Measurements from ENCODE around the gene NHP2.
"Not testable (repeated sequence)": the region's sequence is repeated elsewhere in the genome, so short reads cannot be mapped to it uniquely, and the experiment has no call there.

Gene NHP2

DNA sequence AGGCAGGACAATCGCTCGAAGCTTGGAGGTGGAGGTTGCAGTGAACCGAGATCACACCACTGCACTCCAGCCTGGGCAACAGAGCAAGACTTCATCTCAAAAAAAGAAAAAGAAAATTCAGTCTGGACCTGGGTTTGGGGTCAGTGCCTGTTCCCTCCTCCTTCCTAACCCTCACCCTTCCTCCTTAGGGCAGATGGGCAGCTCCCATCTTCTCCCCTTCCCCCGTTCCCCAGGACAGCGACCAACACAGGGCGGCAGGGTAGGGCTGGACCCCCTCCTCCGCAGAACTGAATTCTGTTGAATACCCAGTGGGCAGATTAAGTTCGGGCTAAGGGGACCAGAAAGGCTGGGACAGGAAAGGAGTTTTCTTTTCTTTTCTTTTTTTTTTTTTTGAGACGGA is 24.4 kb downstream of the NHP2 start:
- no peak for DNase-seq

DNA sequence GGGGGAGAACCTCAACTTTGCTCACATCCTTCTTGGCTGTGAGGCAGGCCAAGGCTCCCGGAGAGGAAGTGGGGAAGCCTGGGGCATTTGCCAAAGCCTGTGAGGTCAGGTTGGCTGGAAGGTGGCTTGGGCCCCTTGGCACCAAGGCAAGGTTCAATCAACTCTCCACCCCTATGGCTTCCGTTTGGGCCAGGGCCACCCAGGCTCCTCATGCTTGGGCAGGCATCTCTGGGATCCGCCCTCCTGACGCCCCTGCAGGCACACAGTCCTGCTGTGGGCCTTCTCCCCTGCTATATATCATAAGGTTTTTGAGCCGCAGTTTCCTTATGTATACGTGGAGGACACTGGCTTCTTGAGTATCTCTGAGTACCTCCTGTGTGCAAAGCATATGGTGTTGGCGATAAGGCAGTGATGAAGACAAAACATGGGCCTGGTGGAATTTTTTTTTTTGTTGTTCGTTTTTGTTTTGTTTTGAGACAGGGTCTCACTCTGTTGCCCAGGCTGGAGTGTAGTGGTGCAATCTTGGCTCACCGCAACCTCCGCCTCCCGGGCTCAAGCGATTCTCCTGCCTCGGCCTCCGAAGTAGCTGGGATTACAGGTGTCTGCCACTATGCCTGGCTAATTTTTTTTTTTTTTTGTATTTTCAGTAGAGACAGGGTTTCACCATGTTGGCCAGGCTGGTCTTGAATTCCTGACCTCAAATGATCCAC is 26.2 kb downstream of the NHP2 start:
- not testable (repeated sequence) for DNase-seq

DNA sequence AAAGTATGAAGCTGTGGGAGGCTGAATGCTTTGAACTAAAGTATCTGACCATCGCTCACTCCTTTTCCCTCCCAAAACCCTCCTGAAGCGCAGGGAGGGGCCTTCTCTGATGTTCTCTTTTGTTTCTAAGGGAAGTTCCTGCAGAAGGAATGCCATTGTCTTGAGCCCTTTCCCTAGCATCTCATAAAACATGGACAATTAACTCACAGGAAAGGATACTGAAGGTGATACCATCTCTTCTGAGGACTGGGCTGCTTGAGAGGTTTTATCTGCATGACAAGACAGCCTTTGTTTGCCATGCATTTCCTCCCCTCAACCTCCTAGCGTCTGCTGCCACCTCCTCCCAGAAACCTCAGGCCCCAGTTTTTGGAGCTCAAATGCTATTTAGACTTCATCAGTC is 27.1 kb downstream of the NHP2 start:
- no peak for DNase-seq

DNA sequence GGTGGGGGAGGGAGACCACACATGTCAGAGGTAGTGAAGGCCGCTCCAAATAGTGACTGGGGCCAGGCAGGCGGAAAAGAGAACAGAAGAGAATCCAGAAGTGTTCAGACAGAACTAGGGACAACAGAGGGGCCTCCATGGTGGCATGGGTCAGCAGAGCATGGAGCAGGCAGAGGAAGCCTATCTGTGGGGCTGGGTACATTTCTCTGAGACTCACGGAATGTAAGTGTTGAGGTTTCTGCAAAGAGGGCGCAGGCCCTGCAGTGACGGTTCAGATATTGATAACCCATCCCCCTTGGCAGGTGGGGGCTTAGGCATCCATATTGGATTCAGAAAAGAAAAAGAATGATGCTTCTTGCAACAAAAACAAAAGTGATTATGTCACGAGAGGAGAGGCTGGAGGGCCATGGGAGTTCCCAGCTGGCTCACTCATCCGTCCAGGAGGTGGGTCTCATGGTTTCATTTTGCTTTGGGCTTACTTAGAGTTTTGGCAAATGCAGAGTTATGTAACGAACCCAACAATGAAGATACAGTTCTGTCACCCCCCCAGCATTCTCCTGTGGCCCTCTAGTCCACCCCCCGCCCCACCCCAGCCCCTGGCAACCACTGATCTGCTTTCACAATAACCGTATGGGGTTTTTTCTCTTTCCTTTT is 28.3 kb downstream of the NHP2 start:
- no peak for DNase-seq

DNA sequence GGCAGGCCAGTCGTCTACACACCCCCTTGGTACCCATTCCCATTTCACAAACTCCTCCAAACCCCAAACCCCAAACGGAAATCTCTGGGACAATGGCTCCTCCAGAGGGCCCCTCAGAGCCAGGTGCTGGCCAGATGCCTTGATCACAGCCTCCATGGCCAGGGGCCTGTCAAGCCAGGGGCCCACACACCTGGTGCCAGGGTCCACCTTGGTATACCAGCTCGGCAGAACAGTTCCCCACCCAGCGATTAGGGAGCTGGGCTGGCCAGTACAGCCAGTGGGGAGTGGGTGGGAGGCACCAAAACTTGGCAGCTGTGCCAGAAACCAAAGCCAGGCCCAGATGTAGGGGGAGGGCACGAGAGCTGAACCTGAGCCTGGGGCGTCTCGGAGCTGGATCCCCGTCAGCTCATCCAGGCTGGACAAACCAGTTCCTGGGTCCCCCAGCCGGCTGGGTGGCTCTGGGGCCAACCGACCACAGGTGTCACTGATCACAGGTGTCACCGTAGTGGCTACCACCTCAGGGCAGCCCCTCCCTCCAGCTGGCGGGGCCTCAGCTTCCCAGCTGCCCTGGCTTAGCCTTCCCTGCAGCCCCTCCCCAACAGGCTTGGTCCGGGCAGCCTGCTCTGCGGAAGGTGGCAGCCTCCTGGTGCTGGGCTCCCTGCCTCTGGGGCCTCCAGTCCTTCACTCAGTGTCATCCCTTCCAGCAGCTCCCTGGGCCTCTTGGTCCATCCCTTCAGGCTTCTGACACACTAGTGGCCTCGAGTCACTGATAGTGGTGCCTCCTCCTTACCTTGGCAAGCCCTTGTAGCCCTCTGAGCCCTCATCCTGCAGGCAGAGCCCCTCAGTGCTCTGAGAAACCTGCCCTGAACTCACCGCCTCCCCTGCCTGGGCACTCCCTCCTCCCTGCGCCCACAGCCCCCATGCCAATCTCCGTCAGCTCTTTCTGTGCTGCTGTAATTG is 29.4 kb downstream of the NHP2 start:
- DNase-seq: no peak

DNA sequence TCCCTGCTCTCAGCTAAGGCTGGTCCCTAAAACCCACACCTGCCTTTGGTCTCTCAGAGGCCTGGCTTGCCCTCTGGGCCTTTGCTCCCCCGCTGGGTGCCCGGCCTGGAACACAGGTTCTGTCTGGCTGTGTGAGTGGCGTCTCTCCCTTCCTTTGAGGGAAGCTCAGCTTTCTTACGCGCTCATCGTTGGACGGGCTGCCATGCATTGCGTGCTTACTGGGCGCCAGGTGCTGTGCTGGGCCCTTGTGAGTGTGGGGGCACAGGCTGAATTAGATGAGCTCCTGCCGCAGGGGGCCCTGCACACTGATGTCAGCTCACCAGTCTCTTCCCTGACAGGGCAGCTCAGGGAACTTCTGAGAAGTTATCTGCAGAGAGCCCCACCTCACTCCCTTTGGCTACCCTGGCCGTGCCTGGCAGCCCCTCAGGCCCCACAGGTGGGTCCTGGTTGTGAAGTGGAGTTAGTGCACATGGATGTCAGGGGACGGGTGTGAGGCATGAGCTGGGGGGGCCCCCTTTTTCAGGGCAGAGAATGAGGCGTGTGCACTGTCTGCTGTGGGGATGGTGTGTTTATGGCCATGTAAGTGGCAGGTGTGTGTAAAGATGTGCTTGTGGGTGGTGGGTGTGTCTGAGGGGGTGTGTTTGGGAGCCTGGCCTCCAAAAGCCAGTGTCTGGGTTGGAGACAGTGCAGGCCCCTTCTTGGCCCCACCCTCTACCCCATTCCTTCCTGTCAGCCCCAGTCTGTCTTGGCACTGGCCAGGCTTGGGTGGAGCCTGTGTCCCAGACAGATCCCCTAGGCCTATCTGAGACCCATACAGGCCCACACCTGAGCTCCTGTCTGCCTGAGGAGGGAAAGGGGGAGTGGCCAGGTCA is 30.4 kb downstream of the NHP2 start:
- DNase-seq: no peak

DNA sequence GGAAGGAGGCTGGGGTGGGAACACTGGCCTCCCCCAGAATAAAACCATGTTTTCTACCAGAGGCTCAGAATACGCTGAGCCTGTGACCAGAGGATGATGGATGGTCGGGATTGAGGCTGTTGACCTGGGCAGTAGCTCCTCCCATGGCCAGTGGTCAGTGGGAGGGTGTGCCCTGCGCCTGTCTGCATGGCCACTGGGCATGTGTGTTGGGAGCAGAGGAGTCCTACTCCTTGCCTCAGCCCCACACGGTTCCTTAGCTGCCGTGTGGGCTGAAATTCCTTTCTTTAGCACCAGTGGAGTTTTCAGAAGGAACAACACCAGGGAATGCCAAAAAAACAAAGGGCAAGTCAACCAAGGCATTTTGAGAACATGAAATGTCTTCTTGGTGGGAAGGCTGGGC is 31.3 kb downstream of the NHP2 start:
- no peak for DNase-seq

DNA sequence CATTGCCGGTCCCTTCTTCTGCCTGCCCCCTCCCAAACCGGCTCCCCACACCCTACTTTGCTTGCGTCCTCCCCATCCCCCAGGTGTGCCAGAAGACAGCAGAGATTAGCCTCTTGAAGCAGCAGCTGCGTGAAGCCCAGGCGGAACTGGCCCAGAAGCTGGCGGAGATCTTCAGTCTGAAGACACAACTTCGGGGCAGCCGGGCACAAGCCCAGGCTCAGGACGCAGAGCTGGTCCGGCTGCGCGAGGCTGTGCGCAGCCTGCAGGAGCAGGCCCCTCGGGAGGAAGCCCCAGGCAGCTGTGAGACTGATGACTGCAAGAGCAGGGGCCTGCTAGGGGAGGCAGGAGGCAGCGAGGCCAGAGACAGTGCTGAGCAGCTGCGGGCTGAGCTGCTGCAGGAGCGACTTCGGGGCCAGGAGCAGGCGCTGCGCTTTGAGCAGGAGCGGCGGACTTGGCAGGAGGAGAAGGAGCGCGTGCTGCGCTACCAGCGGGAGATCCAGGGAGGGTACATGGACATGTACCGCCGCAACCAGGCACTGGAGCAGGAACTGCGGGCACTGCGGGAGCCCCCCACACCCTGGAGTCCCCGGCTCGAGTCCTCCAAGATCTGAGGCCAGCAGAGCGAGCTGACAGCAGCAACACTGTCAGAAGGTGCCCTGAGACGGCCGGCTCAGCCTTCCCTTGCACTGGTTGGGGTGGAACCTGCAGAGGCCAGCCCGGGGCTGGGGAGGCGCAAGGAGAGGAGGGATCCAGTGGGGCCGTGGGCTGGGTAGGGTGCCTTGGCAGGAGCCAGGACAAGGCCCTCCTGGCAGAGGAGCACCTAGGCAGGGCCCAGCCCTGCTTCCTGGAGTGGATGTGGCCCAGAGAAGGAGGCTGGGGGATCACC is 32.1 kb downstream of the NHP2 start:
- DNase-seq: no peak

DNA sequence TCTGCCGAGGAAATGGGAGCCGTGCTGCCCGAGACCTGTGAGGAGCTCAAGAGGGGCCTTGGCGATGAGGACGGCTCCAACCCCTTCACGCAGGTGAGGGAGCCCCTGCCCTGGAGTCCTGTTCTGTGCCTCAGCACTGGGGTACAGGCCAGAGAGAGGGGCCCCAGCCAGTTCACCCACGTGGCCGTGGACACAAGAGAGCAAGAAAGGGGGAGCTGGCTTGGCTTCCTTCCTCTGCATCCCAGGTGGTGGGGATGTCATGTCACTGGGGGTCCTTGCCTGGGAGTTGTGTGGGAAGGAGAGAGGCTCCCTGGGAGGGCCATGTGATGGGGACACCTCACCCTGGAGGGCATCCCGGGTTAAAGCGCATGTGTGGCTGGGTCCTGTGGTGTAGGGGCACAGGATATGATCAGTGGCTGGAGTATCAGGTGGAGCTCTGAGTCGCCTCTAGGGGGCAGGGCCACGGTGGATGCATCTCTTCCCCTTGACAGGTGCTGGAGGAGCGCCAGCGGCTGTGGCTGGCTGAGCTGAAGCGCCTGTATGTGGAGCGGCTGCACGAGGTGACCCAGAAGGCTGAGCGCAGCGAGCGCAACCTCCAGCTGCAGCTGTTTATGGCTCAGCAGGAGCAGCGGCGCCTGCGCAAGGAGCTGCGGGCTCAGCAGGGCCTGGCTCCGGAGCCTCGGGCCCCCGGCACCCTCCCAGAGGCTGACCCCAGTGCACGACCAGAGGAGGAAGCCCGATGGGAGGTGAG is 32.9 kb downstream of the NHP2 start:
- peak; percentile 88 for DNase-seq

DNA sequence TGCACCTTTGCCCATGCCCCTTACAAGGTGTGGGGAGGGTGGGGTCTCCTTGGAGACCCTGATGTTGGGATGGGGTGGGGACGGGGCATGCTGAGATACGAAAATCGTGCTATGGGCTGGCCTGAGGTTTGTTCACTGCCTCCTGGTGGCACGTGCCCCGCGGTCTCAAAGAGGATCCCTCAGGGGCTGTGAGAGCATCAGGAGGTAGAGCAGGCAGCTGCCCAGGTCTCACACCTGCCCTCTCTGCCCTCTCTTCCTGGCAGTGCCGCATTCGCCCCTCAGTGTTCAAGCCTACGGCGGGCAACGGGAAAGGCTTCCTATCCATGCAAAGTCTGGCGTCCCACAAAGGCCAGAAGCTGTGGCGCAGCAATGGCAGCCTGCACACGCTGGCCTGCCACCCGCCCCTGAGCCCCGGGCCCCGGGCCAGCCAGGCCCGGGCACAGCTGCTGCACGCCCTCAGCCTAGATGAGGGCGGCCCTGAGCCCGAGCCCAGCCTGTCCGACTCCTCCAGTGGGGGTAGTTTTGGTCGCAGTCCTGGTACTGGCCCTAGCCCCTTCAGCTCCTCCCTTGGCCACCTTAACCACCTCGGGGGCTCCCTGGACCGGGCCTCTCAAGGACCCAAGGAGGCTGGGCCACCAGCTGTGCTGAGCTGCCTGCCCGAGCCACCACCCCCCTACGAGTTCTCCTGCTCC is 33.6 kb downstream of the NHP2 start:
- no peak for DNase-seq

DNA sequence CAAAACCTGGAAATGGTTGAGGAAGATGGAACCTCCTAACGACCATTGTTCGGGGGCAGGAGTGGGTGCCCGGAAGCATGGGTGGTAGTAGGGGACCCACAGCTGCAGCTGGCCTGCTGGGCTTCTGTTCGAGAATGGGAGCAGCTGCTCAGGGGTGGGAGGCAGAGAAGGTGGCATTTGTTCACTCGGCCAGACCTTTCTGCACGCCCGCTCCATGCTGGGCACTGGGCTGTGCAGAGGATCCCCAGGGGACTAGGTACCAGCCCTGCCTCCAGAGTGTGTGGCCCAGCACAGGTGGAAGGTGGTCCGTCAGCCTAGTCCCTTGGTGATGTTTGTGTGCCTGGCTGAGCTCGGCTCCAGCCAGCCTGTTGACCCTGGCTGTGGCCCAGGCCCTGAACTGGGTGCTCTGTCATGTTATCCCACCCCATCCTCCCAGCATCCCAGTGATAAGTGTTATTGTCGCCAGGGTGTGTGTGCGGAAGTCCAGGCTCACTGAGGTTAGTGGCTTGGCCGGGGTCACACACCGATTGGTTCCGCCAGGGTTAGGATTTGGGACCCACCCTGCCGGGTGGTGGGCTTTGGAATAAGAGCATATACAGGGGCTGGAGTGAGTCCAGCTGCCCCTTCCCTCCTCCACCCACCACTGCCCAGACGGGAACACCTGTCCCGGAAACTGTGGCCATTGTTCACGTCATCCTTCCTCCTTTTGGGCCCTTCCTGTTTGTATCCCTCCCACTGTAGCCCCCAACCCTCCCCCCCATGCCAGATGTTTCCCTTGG is 35.6 kb downstream of the NHP2 start:
- DNase-seq: no peak

DNA sequence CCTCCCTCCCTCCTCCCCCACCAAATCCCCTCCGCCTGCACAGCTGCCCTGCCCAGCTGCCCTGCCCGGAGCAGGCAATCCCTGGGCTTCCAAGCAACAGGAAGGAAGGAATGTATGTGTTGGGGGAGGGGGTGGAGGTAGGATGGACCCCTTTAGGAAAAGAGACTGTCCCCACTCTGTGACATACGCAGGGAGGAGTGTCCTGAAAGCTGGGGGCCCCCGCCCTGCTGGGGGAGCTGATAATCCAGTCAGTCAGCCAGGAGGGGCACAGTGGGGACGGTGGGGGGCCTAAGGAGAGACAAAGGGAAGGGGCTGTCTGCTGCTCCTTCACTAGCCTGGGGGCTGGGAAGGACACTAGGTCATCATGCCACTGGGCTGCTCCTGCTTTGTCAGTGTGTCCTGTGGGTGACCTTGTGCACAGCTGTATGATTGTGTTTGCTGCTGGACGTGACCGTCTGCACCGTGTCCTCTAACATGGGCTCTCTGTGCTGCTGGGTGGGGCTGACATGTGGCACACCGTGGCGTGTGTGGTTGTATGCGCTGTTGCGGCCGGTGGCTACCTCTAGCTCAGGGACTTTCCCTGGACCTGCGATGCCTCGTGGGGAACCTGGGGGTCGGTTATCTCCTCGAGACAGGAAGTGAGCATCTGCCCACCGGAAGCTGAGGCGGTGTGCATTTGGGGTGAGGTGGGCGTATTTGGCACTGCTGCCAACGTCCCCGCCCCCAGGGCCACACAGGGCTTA is 37.4 kb downstream of the NHP2 start:
- peak; percentile 65 for DNase-seq

DNA sequence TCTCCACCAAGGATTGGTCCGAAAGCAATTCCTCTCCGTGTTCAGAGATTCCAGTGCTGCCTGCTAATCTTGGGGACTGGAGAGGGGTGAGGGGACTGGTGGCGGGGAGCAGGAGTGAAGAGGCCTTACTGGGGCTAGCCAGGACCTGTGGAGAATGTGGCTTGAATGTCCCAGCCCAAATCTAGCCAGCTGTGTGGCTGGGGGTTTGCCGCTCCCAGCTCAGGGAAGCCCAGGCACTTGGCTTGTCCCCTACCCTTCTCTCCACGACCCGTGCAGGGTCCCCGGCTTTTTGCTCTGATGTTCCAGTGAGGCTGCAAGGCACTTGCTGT is 37.9 kb downstream of the NHP2 start:
- no peak for DNase-seq

DNA sequence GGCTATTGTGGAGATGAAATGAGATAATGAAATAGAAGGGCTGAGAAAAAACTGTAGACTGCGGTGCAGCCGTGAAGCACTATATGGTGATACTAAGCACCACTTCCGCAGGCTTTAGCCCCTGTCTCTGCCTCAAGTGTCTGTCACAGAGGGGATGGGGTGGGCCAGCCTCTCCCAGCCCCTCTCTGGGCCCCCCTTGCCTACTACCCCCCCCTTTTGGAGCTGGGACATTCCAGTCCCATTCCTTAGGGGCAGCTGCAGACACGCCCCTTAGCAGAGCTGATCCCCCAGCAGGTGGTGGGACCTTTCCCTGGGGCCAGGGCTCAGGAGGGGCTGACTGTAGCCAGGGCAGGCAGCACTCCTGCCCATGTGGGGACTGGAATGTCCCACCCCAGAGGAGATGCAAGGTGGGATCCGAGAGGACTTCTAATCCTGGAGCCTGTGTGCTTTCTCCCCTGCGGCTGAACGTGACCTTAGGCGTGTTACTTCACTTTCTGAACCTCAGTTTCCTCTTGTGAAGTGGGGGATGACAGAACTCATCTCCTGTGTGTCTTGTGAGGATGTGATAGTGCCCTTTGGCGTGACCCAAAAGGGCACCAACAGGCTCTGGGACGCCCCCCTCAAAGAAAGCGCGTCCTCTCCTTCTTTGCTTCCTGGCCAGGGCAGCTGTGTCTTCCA is 38.4 kb downstream of the NHP2 start:
- no peak for DNase-seq

DNA sequence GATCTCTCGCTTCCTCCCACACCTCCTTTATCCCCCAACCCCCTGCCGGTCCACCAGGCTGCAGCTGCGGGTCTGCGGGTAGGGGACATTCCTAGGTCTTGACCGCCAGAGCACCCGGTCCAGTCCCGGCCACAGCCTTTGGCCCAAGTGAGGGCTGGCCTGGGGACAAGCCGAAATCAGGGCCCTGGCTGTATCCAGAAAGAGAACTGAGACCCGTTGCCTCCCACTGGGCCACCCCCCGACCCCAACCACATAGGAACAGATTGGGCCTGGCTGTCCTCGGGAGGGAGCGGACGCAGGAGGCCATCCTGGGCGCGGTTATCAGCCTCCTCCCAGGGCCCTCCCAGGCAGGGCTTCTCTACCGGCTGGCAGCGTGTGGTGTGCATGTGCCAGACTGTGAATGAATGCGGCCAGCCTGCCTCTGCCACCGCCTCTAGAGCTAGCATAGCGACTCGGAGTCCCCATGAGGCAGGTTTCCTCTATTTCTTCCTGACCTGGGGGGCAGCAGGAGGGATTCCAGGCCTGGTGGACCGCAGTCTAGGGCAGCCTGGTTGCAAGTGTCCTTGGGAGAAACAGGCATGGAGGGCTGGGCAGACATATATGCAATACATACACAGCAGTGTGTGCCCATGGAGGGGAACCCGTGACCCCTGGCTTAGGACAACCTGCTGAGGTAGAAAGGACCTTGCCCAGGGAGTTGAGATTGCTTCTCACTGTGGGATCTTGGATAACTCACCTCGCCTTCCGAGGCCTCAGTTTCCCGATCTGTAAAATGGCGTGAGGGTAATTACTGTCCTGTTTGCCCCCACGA is 39.2 kb downstream of the NHP2 start:
- peak; percentile 50 for DNase-seq

DNA sequence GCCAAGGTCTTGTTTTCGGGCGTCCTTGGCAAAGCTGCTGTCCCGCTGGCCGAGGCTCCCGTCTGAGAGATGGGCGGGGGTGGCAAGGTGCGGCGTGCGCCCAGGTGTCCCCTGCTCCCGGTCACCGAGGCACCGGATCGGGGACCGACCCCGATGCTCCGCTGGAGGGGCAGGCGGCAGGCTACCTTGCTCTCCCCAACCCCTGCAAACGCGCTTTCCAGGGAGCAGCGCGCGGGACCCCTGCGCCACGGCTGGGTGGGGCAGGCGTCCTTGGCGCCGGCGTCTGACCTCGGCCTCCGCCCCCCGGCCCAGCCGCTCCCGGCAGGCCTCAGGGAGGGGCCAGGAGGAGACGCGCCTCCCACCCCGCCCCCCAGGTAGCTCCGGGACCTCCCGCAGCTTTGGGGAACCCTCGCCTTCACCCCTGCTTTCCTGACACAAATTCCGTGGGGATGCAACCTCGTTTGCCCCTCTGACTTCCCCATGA is 39.8 kb downstream of the NHP2 start:
- DNase-seq: no peak

DNA sequence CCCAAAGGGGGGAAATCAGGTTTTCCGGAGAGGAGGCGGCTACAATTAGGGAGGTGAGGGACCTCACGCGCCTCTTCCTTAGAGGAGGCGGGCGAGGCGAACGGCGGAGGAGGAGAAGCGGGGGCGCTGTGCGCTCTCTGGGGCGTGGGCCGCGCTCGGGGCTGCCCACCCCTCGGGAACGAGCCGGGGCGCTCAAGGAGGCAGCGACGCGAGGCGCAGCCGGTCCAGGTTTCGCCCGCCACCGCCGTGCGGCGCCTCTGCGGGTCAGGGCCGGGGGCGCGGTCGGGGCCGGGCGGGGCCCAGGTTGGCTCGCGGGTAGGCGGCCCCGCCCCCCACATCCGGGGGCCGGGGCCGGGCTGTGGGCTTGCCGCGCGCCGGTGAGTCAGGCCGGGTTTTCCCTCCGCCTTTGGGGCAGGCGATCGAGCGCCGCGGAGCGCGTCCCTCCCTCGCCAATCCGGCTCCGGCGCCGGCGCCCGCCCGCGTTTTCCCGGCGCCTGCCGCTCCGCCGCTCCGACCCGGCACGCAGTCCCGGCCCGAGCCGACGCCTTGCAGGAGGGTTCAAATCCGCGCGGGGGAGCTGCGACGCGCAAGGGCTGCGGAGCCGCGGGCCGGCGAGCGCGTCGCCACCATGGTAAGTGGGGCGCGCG is 40.4 kb downstream of the NHP2 start, which contains the start of gene N4BP3:
Gene N4BP3, plus strand, starts transcription at position 392 of the 647 bp plus-strand sequence. CDS start 6,052 bp downstream, outside the sequence.
- peak; percentile 88 for DNase-seq
